GM23338 (cell line): ENCODE results near the gene CFAP74. TPM values are rescaled to one million over a fixed set of nuclear protein-coding genes. Genes with fewer than 3 reads are reported as not detected.
A peak's percentile ranks its signal among the peaks of the same experiment; 100 is the strongest.

ENCODE experiments used
- ATAC-seq: fragments of 200-7000 bp; cut with Tn5 transposase; 3 replicates; pipeline ENCODE4 v1.9.1; 2020
- DNase-seq: peaks from one replicate; pipeline ENCODE4 v3.0.0-alpha.2; 2015; ENCODE audit warnings: low spot score
- H2AFZ ChIP-seq: fragments of 200-600 bp; sonication (generic); 2 replicates; pipeline ENCODE4 v1.8.0; 2016; ENCODE audit warnings: antibody characterized with exemption, mild to moderate bottlenecking, moderate library complexity
- H3F3A ChIP-seq: fragments of 200-600 bp; sonication (generic); replicated peaks from 2 replicates; pipeline ENCODE4 v1.8.0; 2017; ENCODE audit warnings: antibody characterized with exemption, mixed run types, low read depth
- H3K27ac ChIP-seq: fragments of 200-600 bp; sonication (generic); 2 replicates; pipeline ENCODE4 v1.6.1; 2016; ENCODE audit warnings: low read depth
- H3K27me3 ChIP-seq: fragments of 200-600 bp; sonication (generic); 2 replicates; pipeline ENCODE4 v1.8.0; 2016; ENCODE audit warnings: mild to moderate bottlenecking, mixed run types, moderate library complexity; ENCODE audit not compliant: insufficient read depth
- H3K36me3 ChIP-seq: fragments of 200-600 bp; sonication (generic); 2 replicates; pipeline ENCODE4 v1.8.0; 2016; ENCODE audit warnings: mild to moderate bottlenecking; ENCODE audit not compliant: insufficient read depth
- H3K4me1 ChIP-seq: fragments of 200-600 bp; sonication (generic); 2 replicates; pipeline ENCODE4 v1.8.0; 2016; ENCODE audit warnings: mild to moderate bottlenecking, moderate library complexity; ENCODE audit not compliant: insufficient read depth
- H3K4me2 ChIP-seq: fragments of 200-600 bp; sonication (generic); 2 replicates; pipeline ENCODE4 v1.7.1; 2017; ENCODE audit warnings: mixed run types
- H3K4me3 ChIP-seq: fragments of 200-600 bp; sonication (generic); 2 replicates; pipeline ENCODE4 v1.6.1; 2016; ENCODE audit warnings: mixed run types
- H3K79me2 ChIP-seq: fragments of 200-600 bp; sonication (generic); replicated peaks from 2 replicates; pipeline ENCODE4 v1.8.0; 2017; ENCODE audit warnings: mild to moderate bottlenecking; ENCODE audit not compliant: insufficient read depth
- H3K9me2 ChIP-seq: fragments of 200-600 bp; sonication (generic); 2 replicates; pipeline ENCODE4 v1.8.0; 2017; ENCODE audit not compliant: insufficient read depth
- H4K20me1 ChIP-seq: fragments of 200-600 bp; sonication (generic); replicated peaks from 2 replicates; pipeline ENCODE4 v1.8.0; 2017; ENCODE audit warnings: mild to moderate bottlenecking; ENCODE audit not compliant: insufficient read depth
- H3K27ac Mint-ChIP-seq: 2 replicates; pipeline ENCODE4 v1.8.0; 2020; ENCODE audit warnings: inconsistent platforms, mild to moderate bottlenecking, moderate library complexity, mixed read lengths
- H3K27me3 Mint-ChIP-seq: 3 replicates; pipeline ENCODE4 v1.8.0; 2022; ENCODE audit warnings: low read depth, mild to moderate bottlenecking, moderate library complexity, mixed read lengths, inconsistent platforms; ENCODE audit not compliant: insufficient read depth, poor library complexity
- H3K36me3 Mint-ChIP-seq: 3 replicates; pipeline ENCODE4 v1.8.0; 2021; ENCODE audit warnings: low read depth, mild to moderate bottlenecking, inconsistent platforms, moderate library complexity, mixed read lengths
- H3K4me1 Mint-ChIP-seq: 3 replicates; pipeline ENCODE4 v1.8.0; 2020; ENCODE audit warnings: mild to moderate bottlenecking, inconsistent platforms, mixed read lengths
- H3K4me3 Mint-ChIP-seq: 3 replicates; pipeline ENCODE4 v1.8.0; 2021; ENCODE audit warnings: moderate library complexity, mild to moderate bottlenecking, inconsistent platforms, mixed read lengths
- H3K9me3 Mint-ChIP-seq: 3 replicates; pipeline ENCODE4 v1.8.0; 2020; ENCODE audit warnings: moderate library complexity, mild to moderate bottlenecking, inconsistent platforms, mixed read lengths
- CREB1 ChIP-seq: fragments of 250-450 bp; sonication (Bioruptor Pico); IDR thresholded peaks from 2 replicates; pipeline ENCODE4 v1.5.0; 2020; ENCODE audit warnings: low read depth, mild to moderate bottlenecking, moderate library complexity
- EZH2 ChIP-seq: fragments of 200-600 bp; sonication (generic); IDR thresholded peaks from one replicate; pipeline ENCODE4 v1.8.0; 2017; ENCODE audit warnings: antibody characterized with exemption, mild to moderate bottlenecking, low read depth; ENCODE audit not compliant: unreplicated experiment
- EZH2phosphoT487 ChIP-seq: fragments of 200-600 bp; sonication (generic); IDR thresholded peaks from one replicate; pipeline ENCODE4 v1.8.1; 2018; ENCODE audit warnings: antibody characterized with exemption; ENCODE audit not compliant: unreplicated experiment
- JUNB ChIP-seq: IDR thresholded peaks from one replicate; pipeline ENCODE4 v1.6.1; 2016; ENCODE audit warnings: antibody characterized with exemption; ENCODE audit not compliant: unreplicated experiment
- NANOG ChIP-seq: IDR thresholded peaks from 2 replicates; pipeline ENCODE4 v1.6.1; 2016; ENCODE audit warnings: antibody characterized with exemption, borderline replicate concordance
- POLR2AphosphoS5 ChIP-seq: IDR thresholded peaks from 2 replicates; pipeline ENCODE4 v1.6.1; 2016; ENCODE audit warnings: antibody characterized with exemption, low read depth
- STAT1 ChIP-seq: IDR thresholded peaks from one replicate; pipeline ENCODE4 v1.6.1; 2016; ENCODE audit warnings: antibody characterized with exemption; ENCODE audit not compliant: unreplicated experiment
- ZNF114 ChIP-seq: fragments of 250-450 bp; sonication (Bioruptor Pico); IDR thresholded peaks from 2 replicates; pipeline ENCODE4 v1.5.0; 2020; ENCODE audit warnings: mild to moderate bottlenecking, moderate library complexity
- ZNF331 ChIP-seq: fragments of 250-450 bp; sonication (Bioruptor Pico); IDR thresholded peaks from 2 replicates; pipeline ENCODE4 v1.5.0; 2020; ENCODE audit warnings: low read depth, mild to moderate bottlenecking, moderate library complexity
- polyA plus RNA-seq: library from polyadenylated mRNA; unstranded; fragments of >200 nt; fragmentation: Nextera tagmentation; extraction: Ambion mirVana; gene quantifications from 2 replicates; pipeline ENCODE4 v1.2.1, GENCODE V29; 2016
- total RNA-seq: library from RNA; depleted of rRNA; stranded (reverse); fragments of >200 nt; shearing (Covaris generic); gene quantifications from 2 replicates; pipeline ENCODE4 v1.2.3, GENCODE V29; 2014
- TF ChIP-seq, protein P1 (sequence below), 2 experiments: fragments of 200-600 bp in 1 of 2; sonication (generic) in 1 of 2; conservative IDR thresholded peaks; 2 replicates each; pipeline versions ENCODE4 v1.5.1 to v1.6.1; 2016 to 2017; ENCODE audit warnings: antibody characterized with exemption in 2 of 2, low read depth in 2 of 2, mild to moderate bottlenecking in 2 of 2, moderate library complexity in 1 of 2
- TF ChIP-seq, protein P2 (sequence below): fragments of 250-450 bp; sonication (Bioruptor Pico); IDR thresholded peaks from 2 replicates; pipeline ENCODE4 v1.5.0; 2020; ENCODE audit warnings: mild to moderate bottlenecking, moderate library complexity
- TF ChIP-seq, protein P3 (sequence below): IDR thresholded peaks from 2 replicates; pipeline ENCODE4 v1.6.1; 2016; ENCODE audit warnings: antibody characterized with exemption
- TF ChIP-seq, protein P4 (sequence below): IDR thresholded peaks from one replicate; pipeline ENCODE4 v1.6.1; 2018; ENCODE audit warnings: antibody characterized with exemption; ENCODE audit not compliant: unreplicated experiment

The CFAP74 gene
- total and polyA plus RNA-seq, 2 experiments from 2014 or later: 0.21 TPM; not detected in 1

DNA sequence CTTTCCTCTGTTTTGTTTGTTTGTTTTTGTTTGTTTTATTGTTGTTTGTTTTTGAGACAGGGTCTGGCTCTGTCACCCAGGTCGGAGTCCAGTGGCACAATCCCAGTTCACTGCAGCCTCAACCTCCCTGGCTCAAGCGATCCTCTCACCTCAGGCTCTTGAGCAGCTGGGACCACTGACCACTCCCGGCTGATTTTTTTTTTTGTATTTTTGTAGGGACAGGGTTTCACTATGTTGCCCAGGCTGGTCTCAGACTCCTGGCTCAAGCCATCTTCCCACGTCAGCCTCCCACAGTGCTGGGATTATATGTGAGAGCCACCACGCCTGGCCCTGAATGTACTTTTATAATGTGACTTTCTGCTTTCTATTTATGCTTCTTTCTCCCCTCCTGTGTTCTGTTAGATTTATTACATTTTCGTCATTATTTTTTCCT lies 93.5 kb downstream of the CFAP74 start:
- DNase-seq (no peak), ATAC-seq (no peak)
- Histone ChIP-seq H3K36me3 (no peaks in the 10 kb centered on the region), H3K4me2 (peak overlapping the region; percentile 86), H3F3A (0 out of 2 replicates have a peak, but pooled peaks cover 2% of the 10 kb centered on the region), H3K4me3 (peak overlapping the region; percentile 67), H3K9me2 (no peaks in the 10 kb centered on the region), H3K27me3 (no peaks in the 10 kb centered on the region), H3K4me1 (peaks cover 5% of the 10 kb centered on the region; the same call in 1 of the 2 replicates), H4K20me1 (no peaks in the 10 kb centered on the region), H3K27ac (peak overlapping the region; percentile 80; the same call in 1 of the 2 replicates), H3K79me2 (no peaks in the 10 kb centered on the region), H2AFZ (peak overlapping the region; percentile 69)
- no peaks in the 10 kb centered on the region; the same call in 1 of the 3 replicates for H3K36me3 Mint-ChIP-seq
- peak overlapping the region; percentile 73 for H3K4me3 Mint-ChIP-seq
- H3K27me3 Mint-ChIP-seq: peaks cover 8% of the 10 kb centered on the region
- peak overlapping the region; percentile 24; the same call in 1 of the 2 replicates for H3K27ac Mint-ChIP-seq
- peaks cover 14% of the 10 kb centered on the region for H3K4me1 Mint-ChIP-seq
- no peaks in the 10 kb centered on the region for H3K9me3 Mint-ChIP-seq
- TF ChIP-seq, protein P1, sequence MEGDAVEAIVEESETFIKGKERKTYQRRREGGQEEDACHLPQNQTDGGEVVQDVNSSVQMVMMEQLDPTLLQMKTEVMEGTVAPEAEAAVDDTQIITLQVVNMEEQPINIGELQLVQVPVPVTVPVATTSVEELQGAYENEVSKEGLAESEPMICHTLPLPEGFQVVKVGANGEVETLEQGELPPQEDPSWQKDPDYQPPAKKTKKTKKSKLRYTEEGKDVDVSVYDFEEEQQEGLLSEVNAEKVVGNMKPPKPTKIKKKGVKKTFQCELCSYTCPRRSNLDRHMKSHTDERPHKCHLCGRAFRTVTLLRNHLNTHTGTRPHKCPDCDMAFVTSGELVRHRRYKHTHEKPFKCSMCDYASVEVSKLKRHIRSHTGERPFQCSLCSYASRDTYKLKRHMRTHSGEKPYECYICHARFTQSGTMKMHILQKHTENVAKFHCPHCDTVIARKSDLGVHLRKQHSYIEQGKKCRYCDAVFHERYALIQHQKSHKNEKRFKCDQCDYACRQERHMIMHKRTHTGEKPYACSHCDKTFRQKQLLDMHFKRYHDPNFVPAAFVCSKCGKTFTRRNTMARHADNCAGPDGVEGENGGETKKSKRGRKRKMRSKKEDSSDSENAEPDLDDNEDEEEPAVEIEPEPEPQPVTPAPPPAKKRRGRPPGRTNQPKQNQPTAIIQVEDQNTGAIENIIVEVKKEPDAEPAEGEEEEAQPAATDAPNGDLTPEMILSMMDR (conservative IDR thresholded peaks at IDR 0.05; ENCODE audit: low read depth in 2 of 2): no peak
- TF ChIP-seq, protein P2, sequence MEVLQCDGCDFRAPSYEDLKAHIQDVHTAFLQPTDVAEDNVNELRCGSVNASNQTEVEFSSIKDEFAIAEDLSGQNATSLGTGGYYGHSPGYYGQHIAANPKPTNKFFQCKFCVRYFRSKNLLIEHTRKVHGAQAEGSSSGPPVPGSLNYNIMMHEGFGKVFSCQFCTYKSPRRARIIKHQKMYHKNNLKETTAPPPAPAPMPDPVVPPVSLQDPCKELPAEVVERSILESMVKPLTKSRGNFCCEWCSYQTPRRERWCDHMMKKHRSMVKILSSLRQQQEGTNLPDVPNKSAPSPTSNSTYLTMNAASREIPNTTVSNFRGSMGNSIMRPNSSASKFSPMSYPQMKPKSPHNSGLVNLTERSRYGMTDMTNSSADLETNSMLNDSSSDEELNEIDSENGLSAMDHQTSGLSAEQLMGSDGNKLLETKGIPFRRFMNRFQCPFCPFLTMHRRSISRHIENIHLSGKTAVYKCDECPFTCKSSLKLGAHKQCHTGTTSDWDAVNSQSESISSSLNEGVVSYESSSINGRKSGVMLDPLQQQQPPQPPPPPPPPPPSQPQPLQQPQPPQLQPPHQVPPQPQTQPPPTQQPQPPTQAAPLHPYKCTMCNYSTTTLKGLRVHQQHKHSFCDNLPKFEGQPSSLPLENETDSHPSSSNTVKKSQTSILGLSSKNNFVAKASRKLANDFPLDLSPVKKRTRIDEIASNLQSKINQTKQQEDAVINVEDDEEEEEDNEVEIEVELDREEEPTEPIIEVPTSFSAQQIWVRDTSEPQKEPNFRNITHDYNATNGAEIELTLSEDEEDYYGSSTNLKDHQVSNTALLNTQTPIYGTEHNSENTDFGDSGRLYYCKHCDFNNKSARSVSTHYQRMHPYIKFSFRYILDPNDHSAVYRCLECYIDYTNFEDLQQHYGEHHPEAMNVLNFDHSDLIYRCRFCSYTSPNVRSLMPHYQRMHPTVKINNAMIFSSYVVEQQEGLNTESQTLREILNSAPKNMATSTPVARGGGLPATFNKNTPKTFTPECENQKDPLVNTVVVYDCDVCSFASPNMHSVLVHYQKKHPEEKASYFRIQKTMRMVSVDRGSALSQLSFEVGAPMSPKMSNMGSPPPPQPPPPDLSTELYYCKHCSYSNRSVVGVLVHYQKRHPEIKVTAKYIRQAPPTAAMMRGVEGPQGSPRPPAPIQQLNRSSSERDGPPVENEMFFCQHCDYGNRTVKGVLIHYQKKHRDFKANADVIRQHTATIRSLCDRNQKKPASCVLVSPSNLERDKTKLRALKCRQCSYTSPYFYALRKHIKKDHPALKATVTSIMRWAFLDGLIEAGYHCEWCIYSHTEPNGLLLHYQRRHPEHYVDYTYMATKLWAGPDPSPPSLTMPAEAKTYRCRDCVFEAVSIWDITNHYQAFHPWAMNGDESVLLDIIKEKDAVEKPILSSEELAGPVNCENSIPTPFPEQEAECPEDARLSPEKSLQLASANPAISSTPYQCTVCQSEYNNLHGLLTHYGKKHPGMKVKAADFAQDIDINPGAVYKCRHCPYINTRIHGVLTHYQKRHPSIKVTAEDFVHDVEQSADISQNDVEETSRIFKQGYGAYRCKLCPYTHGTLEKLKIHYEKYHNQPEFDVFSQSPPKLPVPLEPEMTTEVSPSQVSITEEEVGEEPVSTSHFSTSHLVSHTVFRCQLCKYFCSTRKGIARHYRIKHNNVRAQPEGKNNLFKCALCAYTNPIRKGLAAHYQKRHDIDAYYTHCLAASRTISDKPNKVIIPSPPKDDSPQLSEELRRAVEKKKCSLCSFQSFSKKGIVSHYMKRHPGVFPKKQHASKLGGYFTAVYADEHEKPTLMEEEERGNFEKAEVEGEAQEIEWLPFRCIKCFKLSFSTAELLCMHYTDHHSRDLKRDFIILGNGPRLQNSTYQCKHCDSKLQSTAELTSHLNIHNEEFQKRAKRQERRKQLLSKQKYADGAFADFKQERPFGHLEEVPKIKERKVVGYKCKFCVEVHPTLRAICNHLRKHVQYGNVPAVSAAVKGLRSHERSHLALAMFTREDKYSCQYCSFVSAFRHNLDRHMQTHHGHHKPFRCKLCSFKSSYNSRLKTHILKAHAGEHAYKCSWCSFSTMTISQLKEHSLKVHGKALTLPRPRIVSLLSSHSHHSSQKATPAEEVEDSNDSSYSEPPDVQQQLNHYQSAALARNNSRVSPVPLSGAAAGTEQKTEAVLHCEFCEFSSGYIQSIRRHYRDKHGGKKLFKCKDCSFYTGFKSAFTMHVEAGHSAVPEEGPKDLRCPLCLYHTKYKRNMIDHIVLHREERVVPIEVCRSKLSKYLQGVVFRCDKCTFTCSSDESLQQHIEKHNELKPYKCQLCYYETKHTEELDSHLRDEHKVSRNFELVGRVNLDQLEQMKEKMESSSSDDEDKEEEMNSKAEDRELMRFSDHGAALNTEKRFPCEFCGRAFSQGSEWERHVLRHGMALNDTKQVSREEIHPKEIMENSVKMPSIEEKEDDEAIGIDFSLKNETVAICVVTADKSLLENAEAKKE (CRISPR knock-in tag): no peak
- TF ChIP-seq CREB1 (CRISPR knock-in tag): no peak
- TF ChIP-seq EZH2phosphoT487: no peak
- no peak for TF ChIP-seq NANOG
- TF ChIP-seq, protein P3, sequence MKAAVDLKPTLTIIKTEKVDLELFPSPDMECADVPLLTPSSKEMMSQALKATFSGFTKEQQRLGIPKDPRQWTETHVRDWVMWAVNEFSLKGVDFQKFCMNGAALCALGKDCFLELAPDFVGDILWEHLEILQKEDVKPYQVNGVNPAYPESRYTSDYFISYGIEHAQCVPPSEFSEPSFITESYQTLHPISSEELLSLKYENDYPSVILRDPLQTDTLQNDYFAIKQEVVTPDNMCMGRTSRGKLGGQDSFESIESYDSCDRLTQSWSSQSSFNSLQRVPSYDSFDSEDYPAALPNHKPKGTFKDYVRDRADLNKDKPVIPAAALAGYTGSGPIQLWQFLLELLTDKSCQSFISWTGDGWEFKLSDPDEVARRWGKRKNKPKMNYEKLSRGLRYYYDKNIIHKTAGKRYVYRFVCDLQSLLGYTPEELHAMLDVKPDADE: no peak
- TF ChIP-seq ZNF331 (CRISPR knock-in tag): no peak
- no peak for TF ChIP-seq STAT1
- no peak for TF ChIP-seq EZH2
- TF ChIP-seq, protein P4, sequence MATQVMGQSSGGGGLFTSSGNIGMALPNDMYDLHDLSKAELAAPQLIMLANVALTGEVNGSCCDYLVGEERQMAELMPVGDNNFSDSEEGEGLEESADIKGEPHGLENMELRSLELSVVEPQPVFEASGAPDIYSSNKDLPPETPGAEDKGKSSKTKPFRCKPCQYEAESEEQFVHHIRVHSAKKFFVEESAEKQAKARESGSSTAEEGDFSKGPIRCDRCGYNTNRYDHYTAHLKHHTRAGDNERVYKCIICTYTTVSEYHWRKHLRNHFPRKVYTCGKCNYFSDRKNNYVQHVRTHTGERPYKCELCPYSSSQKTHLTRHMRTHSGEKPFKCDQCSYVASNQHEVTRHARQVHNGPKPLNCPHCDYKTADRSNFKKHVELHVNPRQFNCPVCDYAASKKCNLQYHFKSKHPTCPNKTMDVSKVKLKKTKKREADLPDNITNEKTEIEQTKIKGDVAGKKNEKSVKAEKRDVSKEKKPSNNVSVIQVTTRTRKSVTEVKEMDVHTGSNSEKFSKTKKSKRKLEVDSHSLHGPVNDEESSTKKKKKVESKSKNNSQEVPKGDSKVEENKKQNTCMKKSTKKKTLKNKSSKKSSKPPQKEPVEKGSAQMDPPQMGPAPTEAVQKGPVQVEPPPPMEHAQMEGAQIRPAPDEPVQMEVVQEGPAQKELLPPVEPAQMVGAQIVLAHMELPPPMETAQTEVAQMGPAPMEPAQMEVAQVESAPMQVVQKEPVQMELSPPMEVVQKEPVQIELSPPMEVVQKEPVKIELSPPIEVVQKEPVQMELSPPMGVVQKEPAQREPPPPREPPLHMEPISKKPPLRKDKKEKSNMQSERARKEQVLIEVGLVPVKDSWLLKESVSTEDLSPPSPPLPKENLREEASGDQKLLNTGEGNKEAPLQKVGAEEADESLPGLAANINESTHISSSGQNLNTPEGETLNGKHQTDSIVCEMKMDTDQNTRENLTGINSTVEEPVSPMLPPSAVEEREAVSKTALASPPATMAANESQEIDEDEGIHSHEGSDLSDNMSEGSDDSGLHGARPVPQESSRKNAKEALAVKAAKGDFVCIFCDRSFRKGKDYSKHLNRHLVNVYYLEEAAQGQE: no peak
- no peak for TF ChIP-seq JUNB
- TF ChIP-seq POLR2AphosphoS5: no peak
- no peak for TF ChIP-seq ZNF114
